ENCODE results near the gene SPR. TPM values are rescaled to one million over a fixed set of nuclear protein-coding genes. Genes with fewer than 3 reads are reported as not detected.

SPR gene
- total and polyA plus RNA-seq, 2 of the 13 experiments (the other 11 are each of a cell fraction or from before 2014, with no cell fraction given) = 34.0 to 96.0 TPM

DNA sequence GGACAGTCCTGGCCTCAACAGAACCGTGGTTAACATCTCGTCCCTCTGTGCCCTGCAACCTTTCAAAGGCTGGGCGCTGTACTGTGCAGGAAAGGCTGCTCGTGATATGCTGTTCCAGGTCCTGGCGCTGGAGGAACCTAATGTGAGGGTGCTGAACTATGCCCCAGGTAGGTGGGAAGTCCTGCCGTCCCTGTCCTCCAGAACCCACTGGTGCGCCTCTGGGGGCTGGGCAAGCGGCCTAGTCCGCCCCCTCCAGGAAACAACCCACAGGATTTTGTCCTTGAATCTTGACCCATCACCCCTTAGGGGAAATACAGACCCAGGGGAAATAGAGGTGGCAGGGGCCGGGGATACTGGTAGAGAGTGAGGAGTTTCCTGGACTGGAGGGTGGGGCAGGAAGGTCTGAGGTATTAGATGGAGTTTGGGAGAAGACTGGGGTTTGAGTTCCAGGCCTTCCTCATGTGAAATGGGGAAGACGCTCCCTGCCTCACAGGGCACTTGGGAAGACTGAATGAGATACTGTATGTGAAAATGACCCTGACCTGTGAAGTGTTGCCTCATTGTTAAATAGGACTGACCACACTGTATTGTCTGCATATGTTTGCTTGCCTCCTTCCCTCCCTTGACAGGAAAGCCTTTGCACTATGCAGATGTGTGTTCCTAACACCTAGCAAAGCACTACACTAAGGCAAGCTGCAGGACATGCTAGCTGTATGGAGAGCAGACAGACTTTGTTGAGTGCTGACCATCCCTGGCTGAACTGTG, 1.4 kb downstream of the SPR start (continued):
- TF ChIP-seq, protein P1, sequence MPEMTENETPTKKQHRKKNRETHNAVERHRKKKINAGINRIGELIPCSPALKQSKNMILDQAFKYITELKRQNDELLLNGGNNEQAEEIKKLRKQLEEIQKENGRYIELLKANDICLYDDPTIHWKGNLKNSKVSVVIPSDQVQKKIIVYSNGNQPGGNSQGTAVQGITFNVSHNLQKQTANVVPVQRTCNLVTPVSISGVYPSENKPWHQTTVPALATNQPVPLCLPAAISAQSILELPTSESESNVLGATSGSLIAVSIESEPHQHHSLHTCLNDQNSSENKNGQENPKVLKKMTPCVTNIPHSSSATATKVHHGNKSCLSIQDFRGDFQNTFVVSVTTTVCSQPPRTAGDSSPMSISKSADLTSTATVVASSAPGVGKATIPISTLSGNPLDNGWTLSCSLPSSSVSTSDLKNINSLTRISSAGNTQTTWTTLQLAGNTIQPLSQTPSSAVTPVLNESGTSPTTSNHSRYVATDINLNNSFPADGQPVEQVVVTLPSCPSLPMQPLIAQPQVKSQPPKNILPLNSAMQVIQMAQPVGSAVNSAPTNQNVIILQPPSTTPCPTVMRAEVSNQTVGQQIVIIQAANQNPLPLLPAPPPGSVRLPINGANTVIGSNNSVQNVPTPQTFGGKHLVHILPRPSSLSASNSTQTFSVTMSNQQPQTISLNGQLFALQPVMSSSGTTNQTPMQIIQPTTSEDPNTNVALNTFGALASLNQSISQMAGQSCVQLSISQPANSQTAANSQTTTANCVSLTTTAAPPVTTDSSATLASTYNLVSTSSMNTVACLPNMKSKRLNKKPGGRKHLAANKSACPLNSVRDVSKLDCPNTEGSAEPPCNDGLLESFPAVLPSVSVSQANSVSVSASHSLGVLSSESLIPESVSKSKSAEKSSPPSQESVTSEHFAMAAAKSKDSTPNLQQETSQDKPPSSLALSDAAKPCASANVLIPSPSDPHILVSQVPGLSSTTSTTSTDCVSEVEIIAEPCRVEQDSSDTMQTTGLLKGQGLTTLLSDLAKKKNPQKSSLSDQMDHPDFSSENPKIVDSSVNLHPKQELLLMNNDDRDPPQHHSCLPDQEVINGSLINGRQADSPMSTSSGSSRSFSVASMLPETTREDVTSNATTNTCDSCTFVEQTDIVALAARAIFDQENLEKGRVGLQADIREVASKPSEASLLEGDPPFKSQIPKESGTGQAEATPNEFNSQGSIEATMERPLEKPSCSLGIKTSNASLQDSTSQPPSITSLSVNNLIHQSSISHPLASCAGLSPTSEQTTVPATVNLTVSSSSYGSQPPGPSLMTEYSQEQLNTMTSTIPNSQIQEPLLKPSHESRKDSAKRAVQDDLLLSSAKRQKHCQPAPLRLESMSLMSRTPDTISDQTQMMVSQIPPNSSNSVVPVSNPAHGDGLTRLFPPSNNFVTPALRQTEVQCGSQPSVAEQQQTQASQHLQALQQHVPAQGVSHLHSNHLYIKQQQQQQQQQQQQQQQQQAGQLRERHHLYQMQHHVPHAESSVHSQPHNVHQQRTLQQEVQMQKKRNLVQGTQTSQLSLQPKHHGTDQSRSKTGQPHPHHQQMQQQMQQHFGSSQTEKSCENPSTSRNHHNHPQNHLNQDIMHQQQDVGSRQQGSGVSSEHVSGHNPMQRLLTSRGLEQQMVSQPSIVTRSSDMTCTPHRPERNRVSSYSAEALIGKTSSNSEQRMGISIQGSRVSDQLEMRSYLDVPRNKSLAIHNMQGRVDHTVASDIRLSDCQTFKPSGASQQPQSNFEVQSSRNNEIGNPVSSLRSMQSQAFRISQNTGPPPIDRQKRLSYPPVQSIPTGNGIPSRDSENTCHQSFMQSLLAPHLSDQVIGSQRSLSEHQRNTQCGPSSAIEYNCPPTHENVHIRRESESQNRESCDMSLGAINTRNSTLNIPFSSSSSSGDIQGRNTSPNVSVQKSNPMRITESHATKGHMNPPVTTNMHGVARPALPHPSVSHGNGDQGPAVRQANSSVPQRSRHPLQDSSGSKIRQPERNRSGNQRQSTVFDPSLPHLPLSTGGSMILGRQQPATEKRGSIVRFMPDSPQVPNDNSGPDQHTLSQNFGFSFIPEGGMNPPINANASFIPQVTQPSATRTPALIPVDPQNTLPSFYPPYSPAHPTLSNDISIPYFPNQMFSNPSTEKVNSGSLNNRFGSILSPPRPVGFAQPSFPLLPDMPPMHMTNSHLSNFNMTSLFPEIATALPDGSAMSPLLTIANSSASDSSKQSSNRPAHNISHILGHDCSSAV (CRISPR knock-in tag; IDR thresholded peaks at IDR 0.05; ENCODE audit: borderline replicate concordance) = no peak
- TF ChIP-seq ZNF615 (CRISPR knock-in tag; IDR thresholded peaks at IDR 0.05; ENCODE audit: borderline replicate concordance) = no peak
- 0 out of 2 replicates have a peak, but pooled peaks have one; percentile 64 for TF ChIP-seq FOXJ3 (CRISPR knock-in tag; IDR thresholded peaks at IDR 0.05; ENCODE audit: borderline replicate concordance)
- no peak for TF ChIP-seq JUN (CRISPR knock-in tag; IDR thresholded peaks at IDR 0.05)
- TF ChIP-seq NR2F1 (CRISPR knock-in tag; IDR thresholded peaks at IDR 0.05) = peak; percentile 68 to 75
- no peak for TF ChIP-seq TSC22D2 (CRISPR knock-in tag; IDR thresholded peaks at IDR 0.05; ENCODE audit: borderline replicate concordance)
- TF ChIP-seq NCOA5 (CRISPR knock-in tag; IDR thresholded peaks at IDR 0.05) = no peak
- no peak for TF ChIP-seq ZNF878 (CRISPR knock-in tag; IDR thresholded peaks at IDR 0.05)
- no peak for TF ChIP-seq ZBTB20 (CRISPR knock-in tag; IDR thresholded peaks at IDR 0.05; ENCODE audit: borderline replicate concordance, low read depth)
- TF ChIP-seq, protein P2, sequence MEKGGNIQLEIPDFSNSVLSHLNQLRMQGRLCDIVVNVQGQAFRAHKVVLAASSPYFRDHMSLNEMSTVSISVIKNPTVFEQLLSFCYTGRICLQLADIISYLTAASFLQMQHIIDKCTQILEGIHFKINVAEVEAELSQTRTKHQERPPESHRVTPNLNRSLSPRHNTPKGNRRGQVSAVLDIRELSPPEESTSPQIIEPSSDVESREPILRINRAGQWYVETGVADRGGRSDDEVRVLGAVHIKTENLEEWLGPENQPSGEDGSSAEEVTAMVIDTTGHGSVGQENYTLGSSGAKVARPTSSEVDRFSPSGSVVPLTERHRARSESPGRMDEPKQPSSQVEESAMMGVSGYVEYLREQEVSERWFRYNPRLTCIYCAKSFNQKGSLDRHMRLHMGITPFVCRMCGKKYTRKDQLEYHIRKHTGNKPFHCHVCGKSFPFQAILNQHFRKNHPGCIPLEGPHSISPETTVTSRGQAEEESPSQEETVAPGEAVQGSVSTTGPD (CRISPR knock-in tag; IDR thresholded peaks at IDR 0.05) = no peak
- no peak for TF ChIP-seq ZNF7 (CRISPR knock-in tag; IDR thresholded peaks at IDR 0.05)
- no peak for TF ChIP-seq POGZ (CRISPR knock-in tag; IDR thresholded peaks at IDR 0.05)
- TF ChIP-seq CC2D1A (CRISPR knock-in tag; IDR thresholded peaks at IDR 0.05) = no peak
- no peak; the same call in 1 of the 2 replicates for TF ChIP-seq REL (CRISPR knock-in tag; conservative IDR thresholded peaks at IDR 0.05)
- TF ChIP-seq ZNF629 (CRISPR knock-in tag; conservative IDR thresholded peaks at IDR 0.05) = peak; percentile 65
- no peak for TF ChIP-seq ETV6 (CRISPR knock-in tag; conservative IDR thresholded peaks at IDR 0.05)
- TF ChIP-seq, protein P3, sequence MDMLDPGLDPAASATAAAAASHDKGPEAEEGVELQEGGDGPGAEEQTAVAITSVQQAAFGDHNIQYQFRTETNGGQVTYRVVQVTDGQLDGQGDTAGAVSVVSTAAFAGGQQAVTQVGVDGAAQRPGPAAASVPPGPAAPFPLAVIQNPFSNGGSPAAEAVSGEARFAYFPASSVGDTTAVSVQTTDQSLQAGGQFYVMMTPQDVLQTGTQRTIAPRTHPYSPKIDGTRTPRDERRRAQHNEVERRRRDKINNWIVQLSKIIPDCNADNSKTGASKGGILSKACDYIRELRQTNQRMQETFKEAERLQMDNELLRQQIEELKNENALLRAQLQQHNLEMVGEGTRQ (IDR thresholded peaks at IDR 0.05; ENCODE audit: low read depth, low read length) = no peak
- TF ChIP-seq, protein P3 (CRISPR knock-in tag; IDR thresholded peaks at IDR 0.05; ENCODE audit: borderline replicate concordance) = no peak
